Measurements from ENCODE around the gene DNAJA4.

- TF ChIP-seq GATA2 (IDR thresholded peaks at IDR 0.05; ENCODE audit: low read depth, low read length) (no peak), GATA3 (IDR thresholded peaks at IDR 0.05; ENCODE audit: low read depth, low read length) (no peak)
These were observed 27.9 kb upstream of the DNAJA4 start for GRCh38 chr15:78236491-78236890.
